ENCODE measurements around the gene MCFD2.

DNA sequence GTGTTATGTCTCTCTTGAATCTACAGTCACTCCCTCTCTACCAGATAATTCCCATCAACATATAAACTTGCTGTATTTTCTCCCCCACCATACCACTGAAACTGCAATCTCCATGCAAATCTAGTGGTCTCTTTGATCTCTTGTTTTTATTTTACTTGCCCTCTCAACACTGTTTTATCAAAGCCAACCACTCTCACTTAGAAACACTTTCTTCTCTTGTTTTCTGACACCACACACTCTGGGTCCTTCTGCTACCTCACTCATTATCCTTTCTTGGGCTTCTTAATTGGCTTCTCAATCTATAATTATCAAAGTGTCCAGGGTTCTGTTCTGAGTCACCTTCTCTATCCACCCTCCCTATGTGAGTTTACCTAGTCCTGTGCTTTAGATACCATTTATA, 2.0 kb upstream of the MCFD2 start:
- TF ChIP-seq, protein P1, sequence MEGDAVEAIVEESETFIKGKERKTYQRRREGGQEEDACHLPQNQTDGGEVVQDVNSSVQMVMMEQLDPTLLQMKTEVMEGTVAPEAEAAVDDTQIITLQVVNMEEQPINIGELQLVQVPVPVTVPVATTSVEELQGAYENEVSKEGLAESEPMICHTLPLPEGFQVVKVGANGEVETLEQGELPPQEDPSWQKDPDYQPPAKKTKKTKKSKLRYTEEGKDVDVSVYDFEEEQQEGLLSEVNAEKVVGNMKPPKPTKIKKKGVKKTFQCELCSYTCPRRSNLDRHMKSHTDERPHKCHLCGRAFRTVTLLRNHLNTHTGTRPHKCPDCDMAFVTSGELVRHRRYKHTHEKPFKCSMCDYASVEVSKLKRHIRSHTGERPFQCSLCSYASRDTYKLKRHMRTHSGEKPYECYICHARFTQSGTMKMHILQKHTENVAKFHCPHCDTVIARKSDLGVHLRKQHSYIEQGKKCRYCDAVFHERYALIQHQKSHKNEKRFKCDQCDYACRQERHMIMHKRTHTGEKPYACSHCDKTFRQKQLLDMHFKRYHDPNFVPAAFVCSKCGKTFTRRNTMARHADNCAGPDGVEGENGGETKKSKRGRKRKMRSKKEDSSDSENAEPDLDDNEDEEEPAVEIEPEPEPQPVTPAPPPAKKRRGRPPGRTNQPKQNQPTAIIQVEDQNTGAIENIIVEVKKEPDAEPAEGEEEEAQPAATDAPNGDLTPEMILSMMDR (IDR thresholded peaks at IDR 0.05), result no peak
- no peak for TF ChIP-seq POLR2A (IDR thresholded peaks at IDR 0.05)

Measured in vagina (tissue), 2 donors.